GM12891 (cell line): ENCODE results near the gene UBR4.
"Not testable (repeated sequence)": the region's sequence is repeated elsewhere in the genome, so short reads cannot be mapped to it uniquely, and the experiment has no call there.

ENCODE experiments used
- DNase-seq: peaks from one replicate; pipeline ENCODE4 v3.0.0; 2011; ENCODE audit warnings: low spot score; ENCODE audit not compliant: insufficient read length
- FAIRE-seq: peaks from 2 replicates; lab custom pipeline; 2011; peaks lifted over from hg19 to GRCh38; lab: Jason Lieb, UNC
- PAX5 ChIP-seq: IDR thresholded peaks from 2 replicates; pipeline ENCODE4 v1.6.1; 2011; ENCODE audit warnings: low read length, moderate library complexity, mild to moderate bottlenecking; ENCODE audit not compliant: insufficient read depth, severe bottlenecking
- POLR2A ChIP-seq: IDR thresholded peaks from 2 replicates; pipeline ENCODE4 v1.6.1; 2011; ENCODE audit warnings: low read depth, low read length, control low read depth
- POLR2AphosphoS5 ChIP-seq: IDR thresholded peaks from 2 replicates; pipeline ENCODE4 v1.6.1; 2011; ENCODE audit warnings: low read depth, low read length, control low read depth
- POU2F2 ChIP-seq: IDR thresholded peaks from 2 replicates; pipeline ENCODE4 v1.6.1; 2011; ENCODE audit warnings: low read depth, mild to moderate bottlenecking, control low read depth, low read length, moderate library complexity
- SPI1 ChIP-seq: IDR thresholded peaks from 2 replicates; pipeline ENCODE4 v1.6.1; 2011; ENCODE audit warnings: low read depth, low read length, control low read depth
- TAF1 ChIP-seq: IDR thresholded peaks from 2 replicates; pipeline ENCODE4 v1.6.1; 2011; ENCODE audit warnings: low read depth, low read length, control low read depth

The UBR4 gene

GRCh38 chr1:19240673-19241538, 30.8 kb upstream of the UBR4 start:
- FAIRE-seq, result peak; percentile 86
- TF ChIP-seq TAF1 (no peak), POLR2AphosphoS5 (no peak)
- DNase-seq, result peak; percentile 55

GRCh38 chr1:19239876-19240275, 29.8 kb upstream of the UBR4 start:
- DNase-seq (no peak), FAIRE-seq (no peak)
- TF ChIP-seq POLR2AphosphoS5 (no peak), POLR2A (no peak), PAX5 (no peak), SPI1 (no peak), TAF1 (no peak), POU2F2 (no peak)

- FAIRE-seq (no peak), DNase-seq (no peak)
- no peak for TF ChIP-seq PAX5
Observed at GRCh38 chr1:19234224-19234623, 24.2 kb upstream of the UBR4 start.

GRCh38 chr1:19232524-19232846, 22.4 kb upstream of the UBR4 start:
- FAIRE-seq, result peak; percentile 31
- TF ChIP-seq POLR2A (no peak), POLR2AphosphoS5 (no peak), POU2F2 (no peak), SPI1 (no peak), PAX5 (no peak), TAF1 (no peak)
- DNase-seq, result no peak

GRCh38 chr1:19231736-19232523, 21.9 kb upstream of the UBR4 start:
- not testable (repeated sequence) for DNase-seq, FAIRE-seq

GRCh38 chr1:19229828-19230325, 19.8 kb upstream of the UBR4 start:
- DNase-seq (no peak), FAIRE-seq (no peak)
- TF ChIP-seq POLR2AphosphoS5 (no peak), TAF1 (no peak), PAX5 (no peak), SPI1 (no peak), POLR2A (no peak), POU2F2 (no peak)

GRCh38 chr1:19229229-19229628, 19.2 kb upstream of the UBR4 start:
- TF ChIP-seq PAX5, result no peak
- no peak for TF ChIP-seq POLR2AphosphoS5
- TF ChIP-seq TAF1, result no peak
- DNase-seq, result no peak
- no peak for FAIRE-seq

- TF ChIP-seq SPI1 (no peak), POU2F2 (no peak)
- DNase-seq, result no peak
- no peak for FAIRE-seq
Observed at GRCh38 chr1:19222979-19223824, 13.1 kb upstream of the UBR4 start.

- DNase-seq (no peak), FAIRE-seq (no peak)
- TF ChIP-seq TAF1 (no peak), POLR2AphosphoS5 (no peak), PAX5 (no peak), POLR2A (no peak), POU2F2 (no peak), SPI1 (no peak)
Observed at GRCh38 chr1:19222573-19222972, 12.5 kb upstream of the UBR4 start.

- FAIRE-seq (no peak), DNase-seq (no peak)
- TF ChIP-seq POU2F2 (no peak), SPI1 (no peak), PAX5 (no peak), POLR2A (no peak), POLR2AphosphoS5 (no peak), TAF1 (no peak)
Observed at GRCh38 chr1:19220991-19221390, 10.9 kb upstream of the UBR4 start.
